Panc1 (cell line): ENCODE results near the gene NAB2. TPM values are rescaled to one million over a fixed set of nuclear protein-coding genes. Genes with fewer than 3 reads are reported as not detected.
"Not testable (repeated sequence)": the region's sequence is repeated elsewhere in the genome, so short reads cannot be mapped to it uniquely, and the experiment has no call there.

Source experiments
- ATAC-seq: fragments of 200-7000 bp; cut with Tn5 transposase; 2 replicates; pipeline ENCODE4 v1.9.1; 2020; ENCODE audit warnings: mild to moderate bottlenecking, moderate library complexity
- BruUV-seq: library from RNA; stranded (reverse); fragments of 400-500 nt; replicated peaks from 2 replicates; lab custom pipeline; 2021; lab: Mats Ljungman, UMichigan
- CTCF ChIA-PET: fragments of 300-600 bp; sonication (Branson Sonifier 250); formaldehyde crosslinking; loops from one replicate; lab custom pipeline; 2022; ENCODE audit warnings: antibody characterized with exemption; lab: Charles Lee
- POLR2A ChIA-PET: fragments of 300-600 bp; sonication (Branson Sonifier 250); formaldehyde crosslinking; loops from one replicate; lab custom pipeline; 2022; ENCODE audit warnings: antibody characterized with exemption; lab: Charles Lee
- DNase-seq: peaks from one replicate; pipeline ENCODE4 v3.0.0-alpha.2; 2010; ENCODE audit warnings: low read depth, low spot score
- H3K27ac ChIP-seq: 2 replicates; pipeline ENCODE4 v1.5.1; 2011; ENCODE audit warnings: mild to moderate bottlenecking, low read length, inconsistent platforms
- H3K27me3 ChIP-seq: fragments of 200-500 bp; sonication (Bioruptor generic); 2 replicates; pipeline ENCODE4 v1.6.0; 2014; ENCODE audit warnings: low read length, inconsistent platforms; ENCODE audit not compliant: control insufficient read depth, insufficient read depth
- H3K36me3 ChIP-seq: fragments of 200-500 bp; sonication (Bioruptor generic); 2 replicates; pipeline ENCODE4 v1.5.1; 2014; ENCODE audit warnings: inconsistent platforms, mild to moderate bottlenecking, low read length, moderate library complexity; ENCODE audit not compliant: control insufficient read depth, insufficient read depth
- H3K4me1 ChIP-seq: 2 replicates; pipeline ENCODE4 v1.5.1; 2011; ENCODE audit warnings: inconsistent platforms, mild to moderate bottlenecking, low read length, moderate library complexity; ENCODE audit not compliant: control insufficient read depth, insufficient read depth
- H3K4me3 ChIP-seq, 2 experiments: 2 replicates each; pipeline ENCODE4 v1.5.1; 2011 to 2012; ENCODE audit warnings: low read depth in 2 of 2, low read length in 2 of 2, mild to moderate bottlenecking in 2 of 2, inconsistent platforms in 1 of 2, moderate library complexity in 1 of 2
- H3K9me3 ChIP-seq: fragments of 200-500 bp; sonication (Bioruptor generic); 2 replicates; pipeline ENCODE4 v1.5.1; 2014; ENCODE audit warnings: low read depth, mild to moderate bottlenecking, inconsistent platforms, low read length, moderate library complexity; ENCODE audit not compliant: control insufficient read depth, insufficient read depth
- POLR2AphosphoS5 ChIP-seq: IDR thresholded peaks from 2 replicates; pipeline ENCODE4 v1.6.1; 2012; ENCODE audit warnings: mild to moderate bottlenecking, low read depth, low read length, moderate library complexity
- SIN3A ChIP-seq: IDR thresholded peaks from 2 replicates; pipeline ENCODE4 v1.6.1; 2012; ENCODE audit warnings: low read depth, mild to moderate bottlenecking, low read length, moderate library complexity, borderline replicate concordance; ENCODE audit not compliant: insufficient read depth
- TCF7L2 ChIP-seq: IDR thresholded peaks from 2 replicates; pipeline ENCODE4 v1.6.1; 2011; ENCODE audit warnings: mild to moderate bottlenecking, low read depth, low read length, inconsistent platforms
- in situ Hi-C: cut with HindIII; loops from 2 replicates; pipeline ENCODE4 v1.10.0; 2016; ENCODE audit warnings: low sequenced_read_pairs, low pct_unique_long_range_greater_than_20kb
- intact Hi-C: fragments of 100-400 bp; cut with micrococcal nuclease; formaldehyde crosslinking; loops from one replicate; pipeline ENCODE4 v1.10.0; 2022; ENCODE audit not compliant: unreplicated experiment
- total RNA-seq: library from RNA; stranded (reverse); gene quantifications from one replicate; pipeline ENCODE4 v1.2.1, GENCODE V29; 2021; ENCODE audit not compliant: unreplicated experiment
- TF ChIP-seq, protein P1 (sequence below): fragments of 450-650 bp; IDR thresholded peaks from 2 replicates; pipeline ENCODE4 v1.5.1; 2017; ENCODE audit warnings: mild to moderate bottlenecking
- TF ChIP-seq, protein P2 (sequence below), 2 experiments: IDR thresholded peaks; 2 replicates each; pipeline ENCODE4 v1.6.1; 2011 to 2012; ENCODE audit warnings: low read depth in 2 of 2, control low read depth in 1 of 2, low read length in 1 of 2, mild to moderate bottlenecking in 1 of 2, moderate library complexity in 1 of 2; ENCODE audit not compliant: insufficient read depth in 1 of 2

Gene NAB2
- total RNA-seq, 1 experiment from 2014 or later: 13.9 TPM

DNA sequence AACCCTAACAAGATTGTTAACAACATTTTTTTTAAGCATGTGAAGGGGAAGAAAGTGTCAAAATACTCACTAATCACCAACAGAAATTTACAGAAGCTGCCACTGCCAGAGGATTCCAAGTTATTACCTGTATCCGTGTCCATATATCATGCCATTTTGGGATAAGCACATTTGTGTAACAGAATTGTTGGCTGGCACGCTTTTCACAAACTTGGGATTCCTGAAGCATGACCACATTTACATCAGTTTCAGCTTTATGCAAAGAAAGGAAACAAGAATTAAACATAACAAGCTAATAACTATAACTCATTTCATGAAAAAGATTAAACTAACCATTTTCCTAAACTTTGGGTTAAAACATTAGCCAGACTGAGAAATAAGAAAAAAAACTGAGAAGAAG lies 16.3 kb upstream of the NAB2 start:
- DNase-seq (no peak), ATAC-seq (no peak)
- no TSS peak for BruUV-seq
- Histone ChIP-seq H3K4me1 (no peaks in the 10 kb centered on the region), H3K27me3 (no peaks in the 10 kb centered on the region), H3K9me3 (no peaks in the 10 kb centered on the region), H3K4me3 (no peak overlapping the region), H3K36me3 (peaks cover 18% of the 10 kb centered on the region), H3K27ac (no peak overlapping the region)
- in situ Hi-C loops: no loop called here
- intact Hi-C loops: no loop called here
- TF ChIP-seq POLR2AphosphoS5: no peak
- TF ChIP-seq, protein P1, sequence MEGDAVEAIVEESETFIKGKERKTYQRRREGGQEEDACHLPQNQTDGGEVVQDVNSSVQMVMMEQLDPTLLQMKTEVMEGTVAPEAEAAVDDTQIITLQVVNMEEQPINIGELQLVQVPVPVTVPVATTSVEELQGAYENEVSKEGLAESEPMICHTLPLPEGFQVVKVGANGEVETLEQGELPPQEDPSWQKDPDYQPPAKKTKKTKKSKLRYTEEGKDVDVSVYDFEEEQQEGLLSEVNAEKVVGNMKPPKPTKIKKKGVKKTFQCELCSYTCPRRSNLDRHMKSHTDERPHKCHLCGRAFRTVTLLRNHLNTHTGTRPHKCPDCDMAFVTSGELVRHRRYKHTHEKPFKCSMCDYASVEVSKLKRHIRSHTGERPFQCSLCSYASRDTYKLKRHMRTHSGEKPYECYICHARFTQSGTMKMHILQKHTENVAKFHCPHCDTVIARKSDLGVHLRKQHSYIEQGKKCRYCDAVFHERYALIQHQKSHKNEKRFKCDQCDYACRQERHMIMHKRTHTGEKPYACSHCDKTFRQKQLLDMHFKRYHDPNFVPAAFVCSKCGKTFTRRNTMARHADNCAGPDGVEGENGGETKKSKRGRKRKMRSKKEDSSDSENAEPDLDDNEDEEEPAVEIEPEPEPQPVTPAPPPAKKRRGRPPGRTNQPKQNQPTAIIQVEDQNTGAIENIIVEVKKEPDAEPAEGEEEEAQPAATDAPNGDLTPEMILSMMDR: no peak
- TF ChIP-seq, protein P2, sequence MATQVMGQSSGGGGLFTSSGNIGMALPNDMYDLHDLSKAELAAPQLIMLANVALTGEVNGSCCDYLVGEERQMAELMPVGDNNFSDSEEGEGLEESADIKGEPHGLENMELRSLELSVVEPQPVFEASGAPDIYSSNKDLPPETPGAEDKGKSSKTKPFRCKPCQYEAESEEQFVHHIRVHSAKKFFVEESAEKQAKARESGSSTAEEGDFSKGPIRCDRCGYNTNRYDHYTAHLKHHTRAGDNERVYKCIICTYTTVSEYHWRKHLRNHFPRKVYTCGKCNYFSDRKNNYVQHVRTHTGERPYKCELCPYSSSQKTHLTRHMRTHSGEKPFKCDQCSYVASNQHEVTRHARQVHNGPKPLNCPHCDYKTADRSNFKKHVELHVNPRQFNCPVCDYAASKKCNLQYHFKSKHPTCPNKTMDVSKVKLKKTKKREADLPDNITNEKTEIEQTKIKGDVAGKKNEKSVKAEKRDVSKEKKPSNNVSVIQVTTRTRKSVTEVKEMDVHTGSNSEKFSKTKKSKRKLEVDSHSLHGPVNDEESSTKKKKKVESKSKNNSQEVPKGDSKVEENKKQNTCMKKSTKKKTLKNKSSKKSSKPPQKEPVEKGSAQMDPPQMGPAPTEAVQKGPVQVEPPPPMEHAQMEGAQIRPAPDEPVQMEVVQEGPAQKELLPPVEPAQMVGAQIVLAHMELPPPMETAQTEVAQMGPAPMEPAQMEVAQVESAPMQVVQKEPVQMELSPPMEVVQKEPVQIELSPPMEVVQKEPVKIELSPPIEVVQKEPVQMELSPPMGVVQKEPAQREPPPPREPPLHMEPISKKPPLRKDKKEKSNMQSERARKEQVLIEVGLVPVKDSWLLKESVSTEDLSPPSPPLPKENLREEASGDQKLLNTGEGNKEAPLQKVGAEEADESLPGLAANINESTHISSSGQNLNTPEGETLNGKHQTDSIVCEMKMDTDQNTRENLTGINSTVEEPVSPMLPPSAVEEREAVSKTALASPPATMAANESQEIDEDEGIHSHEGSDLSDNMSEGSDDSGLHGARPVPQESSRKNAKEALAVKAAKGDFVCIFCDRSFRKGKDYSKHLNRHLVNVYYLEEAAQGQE (IDR thresholded peaks at IDR 0.05; ENCODE audit: insufficient read depth in 1 of 2, low read depth in 2 of 2, low read length in 1 of 2): no peak
- no peak for TF ChIP-seq SIN3A
- no peak for TF ChIP-seq TCF7L2
- CTCF ChIA-PET: interaction anchor here (0.7 kb wide), 1 partner anchor 53 kb away, joined by 6 read pairs; no protein-coding TSS in a partner anchor
- POLR2A ChIA-PET: no interaction called here

DNA sequence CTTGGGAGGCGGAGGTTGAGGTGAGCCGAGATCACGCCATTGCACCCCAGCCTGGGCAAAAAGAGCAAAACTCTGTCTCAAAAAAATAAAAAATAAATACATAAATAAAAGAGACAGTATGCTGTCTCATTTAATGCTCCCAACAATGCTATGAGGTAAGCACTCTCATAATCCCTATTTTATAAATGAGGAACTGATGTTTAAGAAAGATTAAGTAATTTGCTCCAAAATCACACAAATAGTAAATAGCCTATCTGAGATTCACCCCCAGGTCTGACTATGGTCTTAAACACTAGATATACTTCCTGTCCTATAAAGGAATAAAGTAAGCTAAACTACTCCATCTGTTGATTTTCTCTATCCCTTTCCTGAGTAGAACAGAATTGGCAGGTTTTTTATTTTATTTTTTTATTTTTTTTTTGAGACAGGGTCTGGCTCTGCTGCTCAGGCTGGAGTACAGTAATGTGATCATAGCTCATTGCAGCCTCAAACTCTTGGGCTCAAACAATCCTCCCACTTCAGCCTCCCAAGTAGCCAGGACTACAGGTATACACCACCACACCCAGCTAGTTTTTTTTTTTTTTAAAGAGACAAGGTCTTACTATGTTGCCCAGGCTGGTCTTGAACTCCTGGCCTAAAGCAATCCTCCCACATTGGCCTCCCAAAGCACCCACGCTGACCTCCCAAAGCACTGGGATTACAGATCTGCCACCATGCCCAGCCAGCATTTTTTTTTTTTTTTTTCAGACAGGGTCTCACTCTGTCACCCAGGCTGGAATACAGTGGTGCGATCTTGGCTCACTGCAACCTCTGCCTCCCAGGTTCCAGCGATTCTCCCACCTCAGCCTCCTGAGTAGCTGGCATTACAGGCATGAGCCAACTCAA lies 15.1 kb upstream of the NAB2 start:
- in situ Hi-C loops, BruUV-seq, H3K27me3 ChIP-seq, H3K4me1 ChIP-seq, H3K27ac ChIP-seq, H3K4me3 ChIP-seq, H3K9me3 ChIP-seq, intact Hi-C loops, ATAC-seq, DNase-seq: not testable (repeated sequence)
- CTCF ChIA-PET: interaction anchor here (1.0 kb wide), 1 partner anchor 38 kb away, joined by 7 read pairs; no protein-coding TSS in a partner anchor
- POLR2A ChIA-PET: interaction anchor here (0.6 to 0.7 kb wide), 2 partner anchors 310 to 337 kb away, joined by 3 to 5 read pairs; no protein-coding TSS in a partner anchor
- peaks cover 17% of the 10 kb centered on the region for H3K36me3 ChIP-seq
